Hematopoietic multipotent progenitor cell treated with erythropoietin and hydrocortisone succinate and interleukin-3 and kit ligand, for 4 days (in vitro differentiated cells): ENCODE data around the gene MYH13.
A peak's percentile ranks its signal among the peaks of the same experiment; 100 is the strongest.

Experiments
- DNase-seq: peaks from one replicate; pipeline ENCODE4 v3.0.0-alpha.2; 2015

MYH13 gene

DNA sequence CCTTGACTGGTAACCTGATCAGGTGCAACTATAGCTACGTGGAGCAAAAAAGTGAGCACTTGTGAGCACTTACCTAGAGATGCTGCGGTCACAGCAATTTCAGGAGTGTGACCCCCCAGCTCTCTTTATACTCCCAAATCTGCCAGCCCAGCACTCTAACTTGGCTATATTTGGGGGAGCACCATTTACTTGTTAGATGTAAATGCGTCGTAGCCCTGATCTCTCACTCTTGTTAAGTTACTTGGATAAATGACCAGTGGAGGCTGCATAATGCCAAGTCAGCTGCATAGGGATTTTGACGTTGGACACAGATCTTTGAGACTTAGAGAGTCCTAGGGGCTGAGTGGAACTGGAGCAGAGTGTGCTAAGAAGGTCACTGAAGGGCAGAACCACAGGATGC lies at the start of gene MYH13:
Gene MYH13 (minus strand): TSS at position 101 of the 400 bp plus-strand sequence. CDS start 8,476 bp downstream, outside the sequence.
- no peak for DNase-seq

DNA sequence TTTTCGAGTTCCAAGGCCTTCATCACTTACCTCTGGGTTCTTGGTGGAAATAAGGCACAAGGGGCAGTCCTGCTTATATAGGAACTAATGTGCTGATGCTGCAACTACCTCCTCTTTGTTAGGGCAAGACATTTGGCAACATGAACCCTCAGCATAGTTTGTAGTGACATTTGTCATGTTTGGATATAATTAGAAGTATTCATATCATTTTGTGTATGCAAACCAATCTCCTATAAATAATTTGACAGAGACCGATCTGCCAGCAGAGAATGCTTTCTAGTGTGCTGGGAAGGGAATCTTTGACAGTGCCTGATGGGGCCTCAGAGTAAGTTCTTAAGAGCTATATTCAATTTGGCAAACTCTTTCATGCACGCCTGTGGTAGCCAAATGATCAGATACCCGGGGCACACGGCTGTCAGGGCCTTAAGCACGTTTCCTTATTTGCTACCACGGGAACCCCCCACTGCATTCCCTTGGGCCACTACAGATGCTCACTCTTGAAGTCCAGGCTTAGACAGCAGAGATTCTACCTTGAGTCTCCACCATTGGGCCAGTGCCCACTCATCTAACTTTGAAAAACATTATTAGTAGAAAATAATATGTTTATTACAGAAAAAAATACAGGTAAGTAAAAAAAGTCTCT lies 49.2 kb upstream of the MYH13 start, which contains the start of gene MYH8:
Gene MYH8 (minus strand): TSS at position 51 of the 643 bp plus-strand sequence. CDS start 1,723 bp downstream, outside the sequence.
- no peak for DNase-seq

DNA sequence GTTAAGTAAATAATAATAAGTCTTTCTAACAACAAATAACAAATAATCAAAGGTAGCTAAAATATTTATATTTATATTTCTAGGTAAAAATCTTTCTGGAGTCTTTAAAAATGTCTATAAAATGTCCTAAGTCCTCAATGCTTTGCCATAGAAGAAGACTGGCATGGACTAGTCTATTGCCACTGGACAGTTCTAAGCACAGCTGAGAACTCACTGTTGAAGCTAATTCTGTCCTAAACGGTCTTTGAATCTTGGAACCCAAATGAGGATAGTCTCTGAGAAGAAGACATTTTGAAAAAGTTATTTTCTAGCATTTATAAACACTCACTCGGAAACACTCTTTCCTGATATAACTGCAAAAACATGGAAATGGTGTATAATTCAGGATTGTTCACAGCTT lies 48.4 kb upstream of the MYH13 start:
- DNase-seq, result no peak

DNA sequence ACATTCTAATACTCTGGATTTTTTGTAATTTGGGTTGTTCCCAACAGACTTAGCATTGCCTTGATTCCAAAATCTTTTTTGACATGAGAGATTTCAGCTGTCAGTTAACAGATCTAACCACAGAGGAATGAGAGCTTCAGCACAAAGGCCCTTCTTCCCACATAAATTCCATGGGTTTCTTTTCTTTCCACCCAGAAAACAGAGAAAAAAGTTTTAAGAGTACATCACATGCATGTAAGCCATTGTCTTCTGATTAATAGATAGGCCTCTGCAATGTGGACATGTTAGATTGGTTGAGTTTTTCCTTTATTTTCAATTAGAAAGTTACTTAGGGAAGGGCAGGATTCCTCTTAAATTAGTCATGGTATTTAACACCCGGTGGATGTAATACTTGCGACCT lies 48.0 kb upstream of the MYH13 start:
- DNase-seq, result no peak

- no peak for DNase-seq
Observed at GRCh38 chr17:10417431-10417830, 44.6 kb upstream of the MYH13 start.

DNA sequence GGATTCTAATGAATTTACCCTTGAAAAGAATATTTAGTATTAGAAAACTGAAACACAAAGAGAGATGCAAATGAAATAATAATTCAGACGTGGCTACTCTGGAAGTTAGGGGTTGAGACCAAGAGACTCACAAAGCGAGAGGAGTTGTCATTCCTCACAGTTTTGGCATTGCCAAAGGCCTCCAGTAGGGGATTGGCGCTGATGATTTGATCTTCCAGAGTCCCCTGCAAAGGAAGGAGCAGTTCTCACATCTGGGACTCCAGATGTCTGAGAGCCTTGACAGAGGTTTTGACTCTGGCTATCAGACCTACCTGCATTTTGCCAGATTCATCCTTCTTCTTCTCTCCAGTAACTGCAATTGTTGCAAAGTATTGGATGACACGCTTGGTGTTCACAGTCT lies 42.4 kb upstream of the MYH13 start:
- no peak for DNase-seq

GRCh38 chr17:10403589-10403988 lies 30.8 kb upstream of the MYH13 start:
- no peak for DNase-seq

DNA sequence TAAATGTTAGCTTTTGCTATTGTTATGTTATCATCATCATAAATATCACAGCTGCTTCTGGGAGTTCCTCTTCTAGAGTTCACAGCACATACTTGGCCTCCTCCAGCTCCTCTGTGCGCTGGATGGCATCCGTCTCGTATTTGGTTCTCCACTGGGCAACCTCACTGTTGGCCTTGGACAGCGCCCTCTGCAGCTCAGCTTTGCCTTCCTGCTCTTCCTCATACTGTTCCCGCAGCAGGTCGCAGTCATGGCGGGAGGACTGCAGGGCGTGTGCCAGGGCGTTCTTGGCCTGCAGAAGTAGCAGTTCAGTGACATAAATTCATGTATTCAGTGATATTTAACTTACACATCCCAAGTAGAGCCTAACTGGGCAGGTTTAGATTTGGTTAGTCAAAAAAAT lies 25.5 kb upstream of the MYH13 start:
- DNase-seq, result no peak

DNA sequence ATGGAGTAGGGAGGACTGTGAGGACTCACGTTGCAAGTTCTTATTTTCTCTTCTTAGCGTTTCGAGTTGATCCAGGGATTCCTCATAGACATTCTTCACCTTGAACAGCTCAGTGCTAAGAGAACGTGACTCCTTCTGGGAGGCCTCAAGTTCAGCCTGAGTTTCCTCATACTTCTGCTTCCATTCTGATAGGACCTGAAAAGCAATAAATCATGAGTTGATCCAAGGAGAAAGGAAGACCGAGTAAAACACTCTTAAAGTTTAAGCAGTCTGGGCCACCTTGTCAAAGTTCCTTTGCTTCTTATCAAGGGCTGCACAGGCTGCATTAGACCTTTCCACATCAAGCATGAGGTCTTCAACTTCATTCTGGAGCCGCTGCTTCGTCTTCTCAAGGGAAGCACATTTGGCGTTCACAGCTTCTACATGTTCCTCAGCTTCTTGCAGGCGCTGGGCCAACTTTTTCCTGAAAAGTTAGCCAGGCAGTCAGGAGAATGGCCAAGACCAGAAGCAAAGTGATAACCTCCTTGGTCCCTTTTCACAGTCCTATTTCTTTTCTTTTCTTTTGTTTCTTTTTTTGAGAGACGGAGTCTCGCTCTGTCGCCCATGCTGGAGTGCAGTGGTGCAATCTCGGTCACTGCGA lies 23.8 kb upstream of the MYH13 start:
- no peak for DNase-seq

- no peak for DNase-seq
Observed at GRCh38 chr17:10394201-10394887, 21.5 kb upstream of the MYH13 start.

GRCh38 chr17:10392880-10393279 lies 20.1 kb upstream of the MYH13 start:
- DNase-seq, result no peak

GRCh38 chr17:10385871-10386270 lies 13.1 kb upstream of the MYH13 start:
- DNase-seq, result no peak

DNA sequence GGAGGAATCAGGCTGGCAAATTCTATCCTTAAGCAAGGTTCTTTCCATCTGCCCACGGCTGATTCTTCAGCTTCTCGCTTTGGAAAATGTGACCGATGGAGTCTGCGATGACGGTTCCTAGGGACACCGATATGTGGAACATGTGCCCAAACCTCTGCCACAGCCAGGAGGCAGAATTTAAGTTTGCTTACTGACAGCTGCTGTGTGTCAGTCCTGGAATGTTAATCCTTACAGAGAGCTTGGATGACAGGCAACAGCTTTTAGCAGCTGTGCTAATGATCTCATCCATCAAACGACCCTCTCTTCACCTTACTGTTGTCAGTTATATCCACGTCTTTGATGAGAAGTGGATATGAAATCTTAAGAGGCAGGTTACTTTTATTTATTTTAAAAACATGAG lies 11.4 kb upstream of the MYH13 start:
- DNase-seq, result no peak

DNA sequence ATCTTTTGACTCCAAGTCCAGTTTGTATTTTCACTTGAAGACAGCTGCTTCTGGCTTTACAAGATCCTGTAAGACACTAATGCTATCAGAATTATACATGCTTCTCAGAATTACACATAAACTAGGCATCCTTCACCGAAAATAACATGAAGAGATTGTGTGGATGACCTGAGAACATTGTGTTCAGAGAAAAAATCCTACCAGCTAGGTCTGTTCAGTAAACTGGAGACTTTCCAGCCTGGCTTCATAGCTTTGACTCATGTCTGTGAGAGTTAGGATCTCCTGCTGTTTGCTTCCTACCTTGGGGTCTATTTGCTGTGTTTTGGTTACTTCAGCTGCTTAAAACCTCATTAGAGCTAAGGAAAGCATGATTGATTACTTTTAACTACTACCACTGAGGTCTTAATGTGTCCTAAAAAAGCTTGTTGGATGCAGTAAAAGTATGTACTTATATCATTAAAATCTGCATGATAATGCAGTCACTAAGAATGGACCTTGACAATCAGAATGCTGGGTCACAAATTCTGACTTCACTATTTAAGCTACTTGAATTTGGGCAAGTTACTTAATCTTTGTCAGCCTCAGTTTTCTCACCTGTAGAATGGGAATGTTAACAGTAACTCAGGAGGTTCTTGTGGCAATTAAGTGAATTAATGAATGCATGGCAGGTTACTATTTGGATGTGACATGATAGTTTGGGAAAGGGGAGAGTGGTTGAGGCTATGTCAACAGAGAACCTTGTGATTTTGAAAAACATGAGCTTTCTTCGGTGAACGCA lies 8.0 kb upstream of the MYH13 start:
- DNase-seq, result no peak

DNA sequence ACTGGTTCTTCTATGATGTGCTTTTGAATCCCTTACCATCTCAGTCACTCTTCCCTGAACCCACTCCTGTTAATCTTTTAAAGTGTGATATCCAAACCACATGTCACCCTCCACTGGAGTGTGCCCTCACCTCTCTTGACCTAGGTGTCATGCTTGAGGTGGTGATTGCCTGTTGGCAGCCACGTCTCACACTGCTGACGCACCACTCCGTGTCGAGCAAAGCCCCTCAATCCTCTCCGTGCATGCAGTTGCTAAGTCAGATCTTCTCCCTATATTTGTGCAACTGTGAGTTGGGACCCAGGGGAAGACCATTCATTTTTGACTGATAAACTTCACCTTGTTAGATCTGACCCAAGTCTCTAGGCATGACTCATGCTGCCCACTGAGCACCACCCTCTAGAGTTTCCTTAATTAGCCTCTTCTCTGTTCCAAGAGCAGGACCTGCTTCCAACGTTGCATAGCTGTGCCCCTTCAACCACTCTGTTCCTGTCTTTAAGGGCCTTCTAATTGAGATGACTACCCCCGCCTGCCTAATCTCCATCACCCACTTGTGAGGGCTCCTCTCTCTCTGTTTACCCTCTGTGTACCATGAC lies 2.7 kb downstream of the MYH13 start:
- no peak for DNase-seq

- no peak for DNase-seq
Observed at GRCh38 chr17:10369239-10369638, 3.6 kb downstream of the MYH13 start.

DNA sequence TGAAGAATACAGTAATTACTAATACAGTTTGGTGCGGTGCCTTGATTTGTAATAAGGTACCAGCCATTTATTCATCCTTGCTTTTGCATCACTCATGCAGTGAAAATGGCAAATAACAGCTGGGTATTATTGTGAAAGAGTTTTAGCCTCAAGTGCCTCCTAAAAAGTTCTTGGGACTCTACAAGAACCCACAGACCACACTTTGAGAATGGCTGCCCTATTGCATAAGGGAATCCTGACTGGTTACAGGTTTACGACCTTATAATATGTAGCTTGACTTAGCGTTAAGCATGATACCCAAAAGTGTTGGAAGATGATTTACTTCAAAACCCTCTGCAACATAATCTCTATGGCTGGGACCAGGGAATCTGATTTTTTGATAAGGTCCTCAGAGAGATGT lies 4.2 kb downstream of the MYH13 start:
- DNase-seq, result no peak

- no peak for DNase-seq
Observed at GRCh38 chr17:10360578-10360977, 12.2 kb downstream of the MYH13 start.

DNA sequence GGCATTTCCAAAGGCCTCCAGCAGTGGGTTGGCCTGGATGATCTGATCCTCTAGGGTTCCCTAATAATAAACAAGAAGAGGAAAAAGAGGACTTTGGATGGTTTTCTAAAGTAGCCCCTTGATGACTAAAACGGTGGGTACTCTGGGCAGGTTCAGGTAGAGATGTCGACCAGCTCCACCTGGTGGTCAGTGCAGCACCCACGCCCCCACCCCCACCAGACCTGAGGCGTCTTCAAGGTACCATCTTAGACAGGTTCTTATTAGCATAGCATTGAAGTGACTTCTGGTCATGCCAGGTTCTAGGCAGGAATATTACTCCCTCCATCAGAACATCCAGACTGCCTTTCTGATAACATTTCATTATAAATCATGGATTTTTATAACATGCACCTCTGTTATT lies 15.0 kb downstream of the MYH13 start:
- peak; percentile 39 for DNase-seq

DNA sequence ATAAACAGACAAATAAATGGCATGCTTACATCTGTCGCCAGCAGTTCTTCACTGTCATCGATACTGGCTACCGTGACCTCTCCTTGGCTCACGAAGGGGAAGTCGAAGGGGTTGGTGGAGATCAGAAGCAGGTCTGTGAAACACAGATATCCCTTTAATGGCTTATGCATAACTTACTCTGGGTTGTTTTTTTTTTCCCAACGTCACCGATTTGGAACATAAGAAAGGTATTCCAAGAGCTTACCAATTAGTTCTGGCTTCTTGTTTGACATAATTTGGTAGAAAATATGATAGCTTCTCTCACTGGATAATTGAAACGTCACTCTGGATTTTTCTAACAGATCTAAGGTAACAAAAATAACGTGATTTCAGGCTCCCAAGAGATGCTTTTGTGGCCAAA lies 18.2 kb downstream of the MYH13 start:
- DNase-seq, result no peak

- no peak for DNase-seq
Observed at GRCh38 chr17:10352893-10353292, 19.9 kb downstream of the MYH13 start.

DNA sequence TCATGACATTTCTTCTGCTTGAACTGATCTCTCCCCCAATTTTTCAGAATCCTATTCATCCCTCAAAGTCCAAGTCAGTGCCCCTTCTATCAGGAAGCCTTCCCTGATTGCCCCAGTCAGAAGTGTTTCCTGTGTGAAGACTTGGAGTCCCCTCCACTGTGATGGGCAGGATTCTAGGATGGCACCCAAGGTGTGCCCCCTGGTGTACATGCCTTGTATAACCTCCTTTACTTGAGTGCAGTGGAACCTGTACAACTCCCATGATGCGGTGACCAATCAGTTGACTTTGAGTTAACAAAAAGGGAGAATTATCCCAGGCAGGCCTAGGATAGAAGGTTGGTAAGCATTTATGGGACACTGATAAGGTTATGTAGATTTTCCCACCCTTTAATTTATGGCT lies 23.4 kb downstream of the MYH13 start:
- DNase-seq, result peak; percentile 59

DNA sequence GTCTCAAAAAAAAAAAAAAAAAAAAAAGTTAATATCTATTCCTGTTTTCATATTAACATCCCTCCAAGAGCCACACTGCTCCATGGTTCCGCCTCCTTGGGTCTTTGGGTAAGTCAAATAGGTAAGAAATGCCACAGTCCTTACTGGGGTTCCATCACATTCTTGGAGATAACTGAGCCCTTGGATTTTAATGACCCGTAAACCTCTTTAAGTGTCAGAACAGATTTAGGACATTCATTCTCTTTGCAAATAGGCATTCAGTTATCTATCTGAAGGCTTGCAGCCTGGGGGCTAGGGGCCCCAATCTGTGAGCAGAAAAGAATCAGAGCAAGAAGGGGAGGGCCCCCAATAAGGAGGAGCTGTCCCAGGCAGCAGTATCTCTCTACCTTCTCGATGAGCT lies 28.0 kb downstream of the MYH13 start:
- no peak for DNase-seq
